ENCODE measurements around the gene CHST9. TPM values are rescaled to one million over a fixed set of nuclear protein-coding genes. Genes with fewer than 3 reads are reported as not detected.

The CHST9 gene
- total and polyA plus RNA-seq, 4 donors: 0.42 to 6.4 (median 1.4) TPM

DNA sequence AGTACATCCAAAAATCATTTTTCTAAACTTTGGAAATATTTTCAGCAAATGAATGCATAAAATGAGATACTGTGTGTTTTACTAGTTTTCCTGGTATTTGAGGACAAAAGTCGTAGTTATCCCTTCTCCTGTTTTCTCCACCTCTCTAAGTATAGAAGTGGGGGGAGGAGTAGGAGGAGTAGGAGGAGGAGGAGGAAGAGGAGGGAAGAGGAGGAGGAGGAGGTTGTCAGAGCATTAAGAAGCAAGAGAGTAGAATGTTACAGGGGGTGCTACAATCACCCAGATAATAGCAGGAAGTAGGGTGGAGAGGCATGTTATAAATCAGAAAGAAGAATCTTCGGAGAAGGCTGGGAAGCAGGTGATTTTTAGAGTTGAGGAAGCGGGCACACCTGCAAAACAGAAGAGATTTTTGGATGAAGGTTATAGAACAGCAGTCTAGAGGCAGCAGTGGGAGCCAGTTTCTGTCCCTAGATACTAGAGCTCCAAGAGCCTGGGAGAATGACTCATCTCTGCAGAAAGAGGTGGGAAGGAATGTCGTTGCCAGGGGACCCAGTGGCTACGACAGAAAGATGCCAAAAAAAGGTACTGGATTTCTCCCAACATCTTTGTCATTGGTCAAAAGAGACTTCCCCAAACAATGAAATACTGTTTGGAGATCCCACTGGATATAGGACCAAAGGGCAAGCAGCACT is 275.4 kb downstream of the CHST9 start:
- TF ChIP-seq YY1 (IDR thresholded peaks at IDR 0.05) (no peak), JUND (IDR thresholded peaks at IDR 0.05) (no peak), HNF4G (IDR thresholded peaks at IDR 0.05) (no peak), RAD21 (IDR thresholded peaks at IDR 0.05) (no peak), NR2F2 (IDR thresholded peaks at IDR 0.05) (no peak), FOXA2 (IDR thresholded peaks at IDR 0.05) (no peak), TAF1 (conservative IDR thresholded peaks at IDR 0.05) (no peak)
- TF ChIP-seq, protein P1, sequence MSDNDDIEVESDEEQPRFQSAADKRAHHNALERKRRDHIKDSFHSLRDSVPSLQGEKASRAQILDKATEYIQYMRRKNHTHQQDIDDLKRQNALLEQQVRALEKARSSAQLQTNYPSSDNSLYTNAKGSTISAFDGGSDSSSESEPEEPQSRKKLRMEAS (IDR thresholded peaks at IDR 0.05): no peak
- TF ChIP-seq, protein P2, sequence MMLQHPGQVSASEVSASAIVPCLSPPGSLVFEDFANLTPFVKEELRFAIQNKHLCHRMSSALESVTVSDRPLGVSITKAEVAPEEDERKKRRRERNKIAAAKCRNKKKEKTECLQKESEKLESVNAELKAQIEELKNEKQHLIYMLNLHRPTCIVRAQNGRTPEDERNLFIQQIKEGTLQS (IDR thresholded peaks at IDR 0.05): no peak
- Histone ChIP-seq H3K4me3 (ENCODE audit: low read depth in 1 of 3, low read length in 3 of 3) (no peak overlapping the region), H3K27me3 (ENCODE audit: control insufficient read depth in 4 of 4, insufficient read depth in 4 of 4, low read length in 3 of 4) (no peaks in the 10 kb centered on the region), H3K4me1 (ENCODE audit: control insufficient read depth in 4 of 4, insufficient read depth in 4 of 4, low read length in 3 of 4) (no peaks in the 10 kb centered on the region), H3K9ac (ENCODE audit: low read depth in 1 of 2, low read length in 2 of 2) (no peak overlapping the region), H3K27ac (ENCODE audit: low read depth in 1 of 2, low read length in 2 of 2) (no peak overlapping the region), H3K36me3 (ENCODE audit: control insufficient read depth in 4 of 4, insufficient read depth in 3 of 4, low read depth in 1 of 4, low read length in 3 of 4) (no peaks in the 10 kb centered on the region), H3K9me3 (ENCODE audit: control insufficient read depth in 4 of 4, low read length in 3 of 4) (no peaks in the 10 kb centered on the region)
- 72% methylated on average over 5 of the region's 5 CpGs for WGBS
- no peak for DNase-seq (ENCODE audit: low spot score)

DNA sequence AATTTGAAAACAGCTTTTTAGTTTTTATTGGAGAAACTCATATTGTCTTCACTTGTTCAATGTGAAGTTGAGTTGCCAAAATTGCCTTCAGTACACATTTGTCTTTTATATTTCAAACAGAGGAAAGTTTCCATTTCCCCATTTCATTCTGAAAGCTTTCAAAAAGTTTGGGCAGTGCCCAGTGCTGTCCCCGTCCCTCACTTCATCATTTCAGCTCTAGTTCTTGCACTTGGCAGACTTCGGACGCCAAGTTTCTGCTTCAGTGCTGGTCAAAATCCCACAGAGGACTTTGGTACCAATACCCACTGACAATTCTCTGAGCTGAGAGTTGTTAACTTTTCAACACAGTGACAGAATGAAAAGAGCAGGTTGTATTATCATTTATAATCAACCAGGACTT is 276.2 kb downstream of the CHST9 start:
- H3K27me3 ChIP-seq (ENCODE audit: control insufficient read depth in 4 of 4, insufficient read depth in 4 of 4, low read length in 3 of 4): no peaks in the 10 kb centered on the region
- no peaks in the 10 kb centered on the region for H3K9me3 ChIP-seq (ENCODE audit: control insufficient read depth in 4 of 4, low read length in 3 of 4)
- no peaks in the 10 kb centered on the region for H3K36me3 ChIP-seq (ENCODE audit: control insufficient read depth in 4 of 4, insufficient read depth in 3 of 4, low read depth in 1 of 4, low read length in 3 of 4)
- no peak for DNase-seq (ENCODE audit: low spot score)
- 62% methylated on average over 3 of the region's 3 CpGs for WGBS
- no peak overlapping the region for H3K9ac ChIP-seq (ENCODE audit: low read depth in 1 of 2, low read length in 2 of 2)
- no peaks in the 10 kb centered on the region for H3K4me1 ChIP-seq (ENCODE audit: control insufficient read depth in 4 of 4, insufficient read depth in 4 of 4, low read length in 3 of 4)
- no peak overlapping the region for H3K27ac ChIP-seq (ENCODE audit: low read depth in 1 of 2, low read length in 2 of 2)
- H3K4me3 ChIP-seq (ENCODE audit: low read depth in 1 of 3, low read length in 3 of 3): no peak overlapping the region
- TF ChIP-seq HNF4G (IDR thresholded peaks at IDR 0.05): no peak
- TF ChIP-seq, protein P3, sequence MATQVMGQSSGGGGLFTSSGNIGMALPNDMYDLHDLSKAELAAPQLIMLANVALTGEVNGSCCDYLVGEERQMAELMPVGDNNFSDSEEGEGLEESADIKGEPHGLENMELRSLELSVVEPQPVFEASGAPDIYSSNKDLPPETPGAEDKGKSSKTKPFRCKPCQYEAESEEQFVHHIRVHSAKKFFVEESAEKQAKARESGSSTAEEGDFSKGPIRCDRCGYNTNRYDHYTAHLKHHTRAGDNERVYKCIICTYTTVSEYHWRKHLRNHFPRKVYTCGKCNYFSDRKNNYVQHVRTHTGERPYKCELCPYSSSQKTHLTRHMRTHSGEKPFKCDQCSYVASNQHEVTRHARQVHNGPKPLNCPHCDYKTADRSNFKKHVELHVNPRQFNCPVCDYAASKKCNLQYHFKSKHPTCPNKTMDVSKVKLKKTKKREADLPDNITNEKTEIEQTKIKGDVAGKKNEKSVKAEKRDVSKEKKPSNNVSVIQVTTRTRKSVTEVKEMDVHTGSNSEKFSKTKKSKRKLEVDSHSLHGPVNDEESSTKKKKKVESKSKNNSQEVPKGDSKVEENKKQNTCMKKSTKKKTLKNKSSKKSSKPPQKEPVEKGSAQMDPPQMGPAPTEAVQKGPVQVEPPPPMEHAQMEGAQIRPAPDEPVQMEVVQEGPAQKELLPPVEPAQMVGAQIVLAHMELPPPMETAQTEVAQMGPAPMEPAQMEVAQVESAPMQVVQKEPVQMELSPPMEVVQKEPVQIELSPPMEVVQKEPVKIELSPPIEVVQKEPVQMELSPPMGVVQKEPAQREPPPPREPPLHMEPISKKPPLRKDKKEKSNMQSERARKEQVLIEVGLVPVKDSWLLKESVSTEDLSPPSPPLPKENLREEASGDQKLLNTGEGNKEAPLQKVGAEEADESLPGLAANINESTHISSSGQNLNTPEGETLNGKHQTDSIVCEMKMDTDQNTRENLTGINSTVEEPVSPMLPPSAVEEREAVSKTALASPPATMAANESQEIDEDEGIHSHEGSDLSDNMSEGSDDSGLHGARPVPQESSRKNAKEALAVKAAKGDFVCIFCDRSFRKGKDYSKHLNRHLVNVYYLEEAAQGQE (IDR thresholded peaks at IDR 0.05): no peak
- TF ChIP-seq TAF1 (conservative IDR thresholded peaks at IDR 0.05): no peak
- TF ChIP-seq JUND (IDR thresholded peaks at IDR 0.05): no peak
- no peak for TF ChIP-seq GABPA (IDR thresholded peaks at IDR 0.05 in 1 of 2, conservative IDR thresholded peaks at IDR 0.05 in 1 of 2)
- TF ChIP-seq, protein P4, sequence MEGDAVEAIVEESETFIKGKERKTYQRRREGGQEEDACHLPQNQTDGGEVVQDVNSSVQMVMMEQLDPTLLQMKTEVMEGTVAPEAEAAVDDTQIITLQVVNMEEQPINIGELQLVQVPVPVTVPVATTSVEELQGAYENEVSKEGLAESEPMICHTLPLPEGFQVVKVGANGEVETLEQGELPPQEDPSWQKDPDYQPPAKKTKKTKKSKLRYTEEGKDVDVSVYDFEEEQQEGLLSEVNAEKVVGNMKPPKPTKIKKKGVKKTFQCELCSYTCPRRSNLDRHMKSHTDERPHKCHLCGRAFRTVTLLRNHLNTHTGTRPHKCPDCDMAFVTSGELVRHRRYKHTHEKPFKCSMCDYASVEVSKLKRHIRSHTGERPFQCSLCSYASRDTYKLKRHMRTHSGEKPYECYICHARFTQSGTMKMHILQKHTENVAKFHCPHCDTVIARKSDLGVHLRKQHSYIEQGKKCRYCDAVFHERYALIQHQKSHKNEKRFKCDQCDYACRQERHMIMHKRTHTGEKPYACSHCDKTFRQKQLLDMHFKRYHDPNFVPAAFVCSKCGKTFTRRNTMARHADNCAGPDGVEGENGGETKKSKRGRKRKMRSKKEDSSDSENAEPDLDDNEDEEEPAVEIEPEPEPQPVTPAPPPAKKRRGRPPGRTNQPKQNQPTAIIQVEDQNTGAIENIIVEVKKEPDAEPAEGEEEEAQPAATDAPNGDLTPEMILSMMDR (IDR thresholded peaks at IDR 0.05; ENCODE audit: low read depth, low read length, missing input control): no peak
- TF ChIP-seq, protein P1 (IDR thresholded peaks at IDR 0.05): no peak
- TF ChIP-seq NR2F2 (IDR thresholded peaks at IDR 0.05): no peak
- TF ChIP-seq, protein P5, sequence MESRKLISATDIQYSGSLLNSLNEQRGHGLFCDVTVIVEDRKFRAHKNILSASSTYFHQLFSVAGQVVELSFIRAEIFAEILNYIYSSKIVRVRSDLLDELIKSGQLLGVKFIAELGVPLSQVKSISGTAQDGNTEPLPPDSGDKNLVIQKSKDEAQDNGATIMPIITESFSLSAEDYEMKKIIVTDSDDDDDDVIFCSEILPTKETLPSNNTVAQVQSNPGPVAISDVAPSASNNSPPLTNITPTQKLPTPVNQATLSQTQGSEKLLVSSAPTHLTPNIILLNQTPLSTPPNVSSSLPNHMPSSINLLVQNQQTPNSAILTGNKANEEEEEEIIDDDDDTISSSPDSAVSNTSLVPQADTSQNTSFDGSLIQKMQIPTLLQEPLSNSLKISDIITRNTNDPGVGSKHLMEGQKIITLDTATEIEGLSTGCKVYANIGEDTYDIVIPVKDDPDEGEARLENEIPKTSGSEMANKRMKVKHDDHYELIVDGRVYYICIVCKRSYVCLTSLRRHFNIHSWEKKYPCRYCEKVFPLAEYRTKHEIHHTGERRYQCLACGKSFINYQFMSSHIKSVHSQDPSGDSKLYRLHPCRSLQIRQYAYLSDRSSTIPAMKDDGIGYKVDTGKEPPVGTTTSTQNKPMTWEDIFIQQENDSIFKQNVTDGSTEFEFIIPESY (IDR thresholded peaks at IDR 0.05): no peak
- no peak for TF ChIP-seq SP1 (IDR thresholded peaks at IDR 0.05)
- TF ChIP-seq FOXA1 (IDR thresholded peaks at IDR 0.05): no peak
- TF ChIP-seq FOXA2 (IDR thresholded peaks at IDR 0.05): no peak
- TF ChIP-seq RAD21 (IDR thresholded peaks at IDR 0.05): no peak
- no peak for TF ChIP-seq HNF4A (conservative IDR thresholded peaks at IDR 0.05)
- no peak for TF ChIP-seq YY1 (IDR thresholded peaks at IDR 0.05)
- TF ChIP-seq, protein P2 (IDR thresholded peaks at IDR 0.05): no peak
- TF ChIP-seq RXRA (IDR thresholded peaks at IDR 0.05): no peak
- no peak for TF ChIP-seq EGR1 (IDR thresholded peaks at IDR 0.05; ENCODE audit: low read depth in 2 of 2)

Data from liver (tissue), 9 donors.